Caco-2 (cell line): Measurements from ENCODE around the gene RNF41. TPM values are rescaled to one million over a fixed set of nuclear protein-coding genes. Genes with fewer than 3 reads are reported as not detected.

ENCODE experiments used
- BruUV-seq: library from RNA; stranded (reverse); fragments of 400-500 nt; replicated peaks from 2 replicates; lab custom pipeline; 2021; lab: Mats Ljungman, UMichigan
- CTCF ChIA-PET: fragments of 300-600 bp; sonication (Branson Sonifier 250); formaldehyde crosslinking; loops from one replicate; lab custom pipeline; 2022; ENCODE audit warnings: antibody characterized with exemption; lab: Charles Lee
- POLR2A ChIA-PET: fragments of 300-600 bp; sonication (Branson Sonifier 250); formaldehyde crosslinking; loops from one replicate; lab custom pipeline; 2022; ENCODE audit warnings: antibody characterized with exemption; lab: Charles Lee
- DNase-seq, 2 experiments: peaks; one replicate each; pipeline versions ENCODE4 v3.0.0 to v3.0.0-alpha.2; 2020 to 2022
- H3K27me3 ChIP-seq: replicated peaks from 2 replicates; pipeline ENCODE4 v1.6.0; 2011; ENCODE audit warnings: low read length; ENCODE audit not compliant: control insufficient read depth, insufficient read depth
- H3K36me3 ChIP-seq: 2 replicates; pipeline ENCODE4 v1.5.1; 2011; ENCODE audit warnings: low read length; ENCODE audit not compliant: control insufficient read depth, insufficient read depth
- H3K4me1 ChIP-seq: fragments of 250-450 bp; sonication (Bioruptor Pico); 2 replicates; pipeline ENCODE4 v1.5.1; 2020; ENCODE audit warnings: mild to moderate bottlenecking
- H3K4me3 ChIP-seq: 2 replicates; pipeline ENCODE4 v1.5.1; 2011; ENCODE audit warnings: low read depth, mild to moderate bottlenecking, control low read depth, low read length
- H3K9me3 ChIP-seq: fragments of 250-450 bp; sonication (Bioruptor Pico); 2 replicates; pipeline ENCODE4 v1.5.1; 2020; ENCODE audit warnings: mild to moderate bottlenecking, moderate library complexity
- H3K27ac Mint-ChIP-seq: one replicate; pipeline ENCODE4 v1.8.0; 2022; ENCODE audit warnings: mixed read lengths; ENCODE audit not compliant: unreplicated experiment
- H3K27me3 Mint-ChIP-seq: one replicate; pipeline ENCODE4 v1.8.0; 2022; ENCODE audit warnings: mixed read lengths; ENCODE audit not compliant: insufficient read depth, unreplicated experiment
- H3K36me3 Mint-ChIP-seq: one replicate; pipeline ENCODE4 v1.8.0; 2022; ENCODE audit warnings: mild to moderate bottlenecking, mixed read lengths; ENCODE audit not compliant: insufficient read depth, unreplicated experiment
- H3K4me1 Mint-ChIP-seq: one replicate; pipeline ENCODE4 v1.8.0; 2022; ENCODE audit warnings: low read depth, mixed read lengths; ENCODE audit not compliant: unreplicated experiment
- H3K4me3 Mint-ChIP-seq: one replicate; pipeline ENCODE4 v1.8.0; 2022; ENCODE audit warnings: mild to moderate bottlenecking, moderate library complexity, mixed read lengths; ENCODE audit not compliant: unreplicated experiment
- H3K9me3 Mint-ChIP-seq: one replicate; pipeline ENCODE4 v1.8.0; 2022; ENCODE audit warnings: mixed read lengths; ENCODE audit not compliant: unreplicated experiment
- intact Hi-C: fragments of 100-400 bp; cut with micrococcal nuclease; formaldehyde crosslinking; loops from one replicate; pipeline ENCODE4 v1.10.0; 2022; ENCODE audit not compliant: unreplicated experiment
- total RNA-seq: library from RNA; stranded (reverse); gene quantifications from 2 replicates; pipeline ENCODE4 v1.2.3, GENCODE V29; 2022
- TF ChIP-seq, protein P1 (sequence below), 2 experiments: fragments of 200-600 bp in 1 of 2; IDR thresholded peaks; 1 replicate in 1 of 2; 2 replicates in 1 of 2; pipeline versions ENCODE4 v1.5.1 to v1.8.0; 2011 to 2022; ENCODE audit warnings: antibody characterized with exemption in 1 of 2, control low read depth in 1 of 2, inconsistent platforms in 1 of 2, low read depth in 1 of 2, low read length in 1 of 2, mild to moderate bottlenecking in 1 of 2, moderate library complexity in 1 of 2; ENCODE audit not compliant: insufficient read depth in 1 of 2, severe bottlenecking in 1 of 2, unreplicated experiment in 1 of 2

Gene RNF41
- total RNA-seq, 1 experiment from 2014 or later: 53.4 TPM

DNA sequence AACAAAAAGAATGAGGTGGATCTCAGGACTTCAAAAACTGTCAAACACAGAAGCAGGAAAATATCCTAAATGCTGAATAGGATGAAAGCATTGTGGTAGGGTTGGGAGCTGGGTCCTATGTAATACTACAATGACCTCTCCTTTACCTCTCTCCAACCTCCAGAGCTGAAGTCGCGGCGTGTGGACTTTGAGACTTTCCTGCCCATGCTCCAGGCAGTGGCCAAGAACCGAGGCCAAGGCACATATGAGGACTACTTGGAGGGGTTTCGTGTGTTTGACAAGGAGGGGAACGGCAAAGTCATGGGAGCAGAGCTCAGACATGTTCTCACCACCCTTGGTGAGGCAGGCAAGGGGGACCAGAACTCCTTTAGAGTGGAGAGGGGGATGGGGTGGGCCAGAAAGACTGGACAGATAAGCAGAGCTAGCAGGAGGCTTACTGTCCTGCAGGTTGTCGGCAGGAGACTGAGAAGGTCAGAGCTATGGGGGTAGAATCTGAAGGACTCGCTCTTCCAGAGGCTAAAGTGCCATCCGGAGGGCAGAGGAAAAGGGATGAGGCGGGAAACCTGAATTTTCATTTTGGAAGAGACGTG lies 66.4 kb downstream of the RNF41 start:
- POLR2A ChIA-PET: no interaction called here
- no peak for DNase-seq
- Mint-ChIP-seq H3K4me3 (peak overlapping the region; percentile 53), H3K27me3 (no peaks in the 10 kb centered on the region), H3K27ac (peak overlapping the region; percentile 47), H3K4me1 (peaks cover 27% of the 10 kb centered on the region), H3K9me3 (no peaks in the 10 kb centered on the region), H3K36me3 (peaks cover 60% of the 10 kb centered on the region)
- Histone ChIP-seq H3K9me3 (no peaks in the 10 kb centered on the region), H3K4me3 (no peak overlapping the region), H3K27me3 (no peaks in the 10 kb centered on the region), H3K4me1 (peaks cover 21% of the 10 kb centered on the region), H3K36me3 (no peaks in the 10 kb centered on the region; the same call in 1 of the 2 replicates)
- intact Hi-C loops: no loop called here
- TF ChIP-seq, protein P1, sequence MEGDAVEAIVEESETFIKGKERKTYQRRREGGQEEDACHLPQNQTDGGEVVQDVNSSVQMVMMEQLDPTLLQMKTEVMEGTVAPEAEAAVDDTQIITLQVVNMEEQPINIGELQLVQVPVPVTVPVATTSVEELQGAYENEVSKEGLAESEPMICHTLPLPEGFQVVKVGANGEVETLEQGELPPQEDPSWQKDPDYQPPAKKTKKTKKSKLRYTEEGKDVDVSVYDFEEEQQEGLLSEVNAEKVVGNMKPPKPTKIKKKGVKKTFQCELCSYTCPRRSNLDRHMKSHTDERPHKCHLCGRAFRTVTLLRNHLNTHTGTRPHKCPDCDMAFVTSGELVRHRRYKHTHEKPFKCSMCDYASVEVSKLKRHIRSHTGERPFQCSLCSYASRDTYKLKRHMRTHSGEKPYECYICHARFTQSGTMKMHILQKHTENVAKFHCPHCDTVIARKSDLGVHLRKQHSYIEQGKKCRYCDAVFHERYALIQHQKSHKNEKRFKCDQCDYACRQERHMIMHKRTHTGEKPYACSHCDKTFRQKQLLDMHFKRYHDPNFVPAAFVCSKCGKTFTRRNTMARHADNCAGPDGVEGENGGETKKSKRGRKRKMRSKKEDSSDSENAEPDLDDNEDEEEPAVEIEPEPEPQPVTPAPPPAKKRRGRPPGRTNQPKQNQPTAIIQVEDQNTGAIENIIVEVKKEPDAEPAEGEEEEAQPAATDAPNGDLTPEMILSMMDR (IDR thresholded peaks at IDR 0.05; ENCODE audit: insufficient read depth in 1 of 2, low read depth in 1 of 2, low read length in 1 of 2, severe bottlenecking in 1 of 2, unreplicated experiment in 1 of 2): no peak
- no TSS peak for BruUV-seq
- CTCF ChIA-PET: interaction anchor here (1.4 kb wide), 1 partner anchor 27 kb away, joined by 4 read pairs; the partner anchor contains the start of gene ESYT1

DNA sequence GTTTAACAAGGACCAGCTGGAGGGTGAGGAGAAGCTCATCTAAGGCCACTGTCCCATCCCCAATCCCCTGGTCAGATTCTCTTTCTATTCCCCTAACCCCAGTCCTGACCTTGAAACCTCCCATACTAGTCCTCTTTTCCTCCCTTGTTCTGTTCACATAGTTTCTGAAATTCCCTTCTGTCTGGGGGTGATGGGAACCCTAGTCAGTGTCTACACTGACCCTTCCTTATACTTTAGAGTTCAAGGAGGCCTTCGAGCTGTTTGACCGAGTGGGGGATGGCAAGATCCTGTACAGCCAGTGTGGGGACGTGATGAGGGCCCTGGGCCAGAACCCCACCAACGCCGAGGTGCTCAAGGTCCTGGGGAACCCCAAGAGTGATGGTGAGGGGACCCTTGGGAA lies 66.9 kb downstream of the RNF41 start:
- BruUV-seq: no TSS peak
- DNase-seq: no peak
- Mint-ChIP-seq H3K9me3 (no peaks in the 10 kb centered on the region), H3K4me3 (peak overlapping the region; percentile 53), H3K27me3 (no peaks in the 10 kb centered on the region), H3K36me3 (peaks cover 54% of the 10 kb centered on the region), H3K27ac (no peak overlapping the region), H3K4me1 (peaks cover 21% of the 10 kb centered on the region)
- H3K27me3 ChIP-seq: no peaks in the 10 kb centered on the region
- intact Hi-C loops: no loop called here
- CTCF ChIA-PET: no interaction called here
- no peaks in the 10 kb centered on the region; the same call in 1 of the 2 replicates for H3K36me3 ChIP-seq
- H3K4me3 ChIP-seq: no peak overlapping the region
- H3K4me1 ChIP-seq: peaks cover 16% of the 10 kb centered on the region
- H3K9me3 ChIP-seq: no peaks in the 10 kb centered on the region
- TF ChIP-seq, protein P1 (IDR thresholded peaks at IDR 0.05; ENCODE audit: insufficient read depth in 1 of 2, low read depth in 1 of 2, low read length in 1 of 2, severe bottlenecking in 1 of 2, unreplicated experiment in 1 of 2): no peak
- POLR2A ChIA-PET: interaction anchor here (0.6 kb wide), 1 partner anchor 28 kb away, joined by 3 read pairs; no protein-coding TSS in a partner anchor

DNA sequence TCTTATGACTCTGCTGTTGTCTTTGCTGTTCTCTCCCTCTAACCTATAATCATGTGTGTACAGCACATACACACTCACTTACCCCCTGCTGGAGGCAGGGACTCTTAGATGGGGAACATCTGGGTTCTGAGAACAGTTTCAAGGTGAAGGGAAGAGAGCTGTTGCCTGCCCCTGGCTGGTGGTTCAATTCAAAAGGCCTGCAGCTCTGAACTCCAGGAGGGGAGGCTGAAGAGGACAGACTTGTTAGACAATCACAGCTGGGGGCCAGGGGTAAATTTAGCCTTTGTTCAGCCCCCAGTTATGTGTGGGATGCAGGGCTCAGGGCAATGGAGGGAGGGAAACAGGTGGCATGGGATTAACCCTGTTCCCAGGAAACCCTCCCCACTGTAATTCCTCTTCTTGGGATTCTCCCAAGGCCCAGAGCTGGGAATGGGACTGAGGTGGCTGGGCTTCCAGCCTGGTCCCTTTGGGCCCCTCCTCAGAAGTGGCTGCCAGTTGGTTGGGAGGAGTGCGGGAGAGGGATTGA lies 67.4 kb downstream of the RNF41 start:
- no peak overlapping the region for H3K4me3 ChIP-seq
- Mint-ChIP-seq H3K4me3 (peak overlapping the region; percentile 53), H3K36me3 (peaks cover 49% of the 10 kb centered on the region), H3K9me3 (no peaks in the 10 kb centered on the region), H3K27ac (no peak overlapping the region), H3K4me1 (peaks cover 20% of the 10 kb centered on the region), H3K27me3 (no peaks in the 10 kb centered on the region)
- H3K36me3 ChIP-seq: no peaks in the 10 kb centered on the region; the same call in 1 of the 2 replicates
- H3K27me3 ChIP-seq: no peaks in the 10 kb centered on the region
- no TSS peak for BruUV-seq
- POLR2A ChIA-PET: interaction anchor here (0.6 kb wide), 1 partner anchor 28 kb away, joined by 3 read pairs; no protein-coding TSS in a partner anchor
- intact Hi-C loops: no loop called here
- no peak for DNase-seq
- peaks cover 12% of the 10 kb centered on the region for H3K4me1 ChIP-seq
- TF ChIP-seq, protein P1 (IDR thresholded peaks at IDR 0.05; ENCODE audit: insufficient read depth in 1 of 2, low read depth in 1 of 2, low read length in 1 of 2, severe bottlenecking in 1 of 2, unreplicated experiment in 1 of 2): no peak
- CTCF ChIA-PET: interaction anchor here (0.7 kb wide), 1 partner anchor 52 kb away, joined by 3 read pairs; no protein-coding TSS in a partner anchor
- H3K9me3 ChIP-seq: no peaks in the 10 kb centered on the region
